Measurements from ENCODE around the gene FLCN. TPM values are rescaled to one million over a fixed set of nuclear protein-coding genes. Genes with fewer than 3 reads are reported as not detected.

Gene FLCN
- total and polyA plus RNA-seq, 12 donors = 16.0 to 78.2 (median 35.8) TPM

- intact Hi-C loops (cut with DNase I) = no loop called here
- Histone ChIP-seq H3K27me3 (no peaks in the 10 kb centered on the region), H3K4me3 (no peak overlapping the region), H3K9me3 (no peaks in the 10 kb centered on the region), H3K27ac (no peak overlapping the region), H3K36me3 (peaks cover 0 to 100% (median 55%) of the 10 kb centered on the region in 9 donors), H3K4me1 (peaks cover 0 to 21% (median 11%) of the 10 kb centered on the region in 9 donors)
- ATAC-seq (peak in 1 of 8 donors; percentile 16), DNase-seq (no peak)
- 90 to 93% methylated on average over 23 of the region's 23 CpGs for WGBS, 2 donors
- no peak for TF ChIP-seq CTCF (IDR thresholded peaks at IDR 0.05)
Measured at GRCh38 chr17:17165666-17166308, 71.2 kb downstream of the FLCN start.

DNA sequence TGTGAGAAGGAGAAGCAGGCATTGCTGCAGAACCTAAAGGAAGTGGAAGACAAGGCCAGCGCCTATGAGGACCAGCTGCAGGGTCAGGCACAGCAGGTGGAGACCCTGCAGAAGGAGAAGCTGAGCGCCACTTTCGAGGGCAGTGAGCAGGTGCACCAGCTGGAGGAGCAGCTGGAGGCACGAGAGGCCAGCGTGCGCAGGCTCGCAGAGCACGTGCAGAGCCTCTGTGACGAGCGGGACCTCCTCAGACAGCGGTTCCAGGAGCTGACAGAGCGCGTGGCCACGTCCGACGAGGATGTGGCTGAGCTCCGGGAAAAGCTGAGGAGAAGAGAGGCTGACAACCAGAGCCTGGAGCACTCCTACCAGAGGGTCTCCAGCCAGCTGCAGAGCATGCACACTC is 72.3 kb downstream of the FLCN start:
- Histone ChIP-seq H3K27ac (no peak overlapping the region), H3K9me3 (no peaks in the 10 kb centered on the region), H3K36me3 (peaks cover 0 to 100% (median 64%) of the 10 kb centered on the region in 9 donors), H3K27me3 (no peaks in the 10 kb centered on the region), H3K4me1 (peaks cover 0 to 12% (median 4%) of the 10 kb centered on the region in 9 donors), H3K4me3 (no peak overlapping the region)
- no peak for DNase-seq
- ATAC-seq = no peak
- TF ChIP-seq CTCF (IDR thresholded peaks at IDR 0.05) = no peak
- 93% methylated on average over 17 of the region's 17 CpGs for WGBS, 2 donors
- intact Hi-C loops (cut with DNase I) = no loop called here

- ATAC-seq (no peak), DNase-seq (no peak)
- peaks cover 3 to 100% (median 69%) of the 10 kb centered on the region in 9 donors for H3K36me3 ChIP-seq
Measured at GRCh38 chr17:17164156-17164555, 72.8 kb downstream of the FLCN start.

More at GRCh38 chr17:17164156-17164555, 72.8 kb downstream of the FLCN start:
- Histone ChIP-seq H3K27ac (no peak overlapping the region), H3K9me3 (no peaks in the 10 kb centered on the region), H3K27me3 (no peaks in the 10 kb centered on the region), H3K4me1 (peaks cover 0 to 12% (median 4%) of the 10 kb centered on the region in 9 donors), H3K4me3 (no peak overlapping the region)
- no peak for TF ChIP-seq CTCF (IDR thresholded peaks at IDR 0.05)
- 95 to 97% methylated on average over 25 of the region's 25 CpGs for WGBS, 2 donors
- intact Hi-C loops (cut with DNase I) = no loop called here

Other genes starting within 250 kb of the FLCN start
- gene MPRIP, start 194.7 kb downstream of the FLCN start, total RNA-seq = 100 to 1,000 TPM; 252 to 409 (median 329) TPM
- gene MPRIP, start 194.7 kb downstream of the FLCN start, polyA plus RNA-seq = 100 to 1,000 TPM; 225 to 329 TPM
- 10 to 100 TPM in 2 of 10 donors, 1 to 10 TPM in 8; 6.0 to 16.3 (median 8.2) TPM for gene PLD6, start 30.8 kb downstream of the FLCN start, total RNA-seq
- gene PLD6, start 30.8 kb downstream of the FLCN start, polyA plus RNA-seq = 1 to 10 TPM; 3.7 to 6.9 TPM
- 10 to 100 TPM; 63.8 to 84.4 (median 71.1) TPM for gene COPS3, start 44.1 kb upstream of the FLCN start, total RNA-seq
- gene COPS3, start 44.1 kb upstream of the FLCN start, polyA plus RNA-seq = 10 to 100 TPM; 23.4 to 84.6 TPM
- 10 to 100 TPM in 5 of 10 donors, 1 to 10 TPM in 5; 7.4 to 15.8 (median 9.8) TPM for gene NT5M, start 66.2 kb upstream of the FLCN start, total RNA-seq
- gene NT5M, start 66.2 kb upstream of the FLCN start, polyA plus RNA-seq = 10 to 100 TPM in 1 of 2 donors, 1 to 10 TPM in 1; 4.9 to 14.8 TPM
- gene MED9, start 239.8 kb upstream of the FLCN start, total RNA-seq = 10 to 100 TPM; 31.4 to 42.0 (median 35.2) TPM
- 10 to 100 TPM; 32.6 to 33.8 TPM for gene MED9, start 239.8 kb upstream of the FLCN start, polyA plus RNA-seq

Measured in heart right ventricle (tissue), 16 donors.